Bone marrow (tissue), 2 donors: ENCODE measurements around the gene RAB11FIP2.

Experiments
- DNase-seq, 2 donors: peaks; one replicate each; lab custom pipeline; 2025; lab: John Stamatoyannopoulos, UW

Gene RAB11FIP2

DNA sequence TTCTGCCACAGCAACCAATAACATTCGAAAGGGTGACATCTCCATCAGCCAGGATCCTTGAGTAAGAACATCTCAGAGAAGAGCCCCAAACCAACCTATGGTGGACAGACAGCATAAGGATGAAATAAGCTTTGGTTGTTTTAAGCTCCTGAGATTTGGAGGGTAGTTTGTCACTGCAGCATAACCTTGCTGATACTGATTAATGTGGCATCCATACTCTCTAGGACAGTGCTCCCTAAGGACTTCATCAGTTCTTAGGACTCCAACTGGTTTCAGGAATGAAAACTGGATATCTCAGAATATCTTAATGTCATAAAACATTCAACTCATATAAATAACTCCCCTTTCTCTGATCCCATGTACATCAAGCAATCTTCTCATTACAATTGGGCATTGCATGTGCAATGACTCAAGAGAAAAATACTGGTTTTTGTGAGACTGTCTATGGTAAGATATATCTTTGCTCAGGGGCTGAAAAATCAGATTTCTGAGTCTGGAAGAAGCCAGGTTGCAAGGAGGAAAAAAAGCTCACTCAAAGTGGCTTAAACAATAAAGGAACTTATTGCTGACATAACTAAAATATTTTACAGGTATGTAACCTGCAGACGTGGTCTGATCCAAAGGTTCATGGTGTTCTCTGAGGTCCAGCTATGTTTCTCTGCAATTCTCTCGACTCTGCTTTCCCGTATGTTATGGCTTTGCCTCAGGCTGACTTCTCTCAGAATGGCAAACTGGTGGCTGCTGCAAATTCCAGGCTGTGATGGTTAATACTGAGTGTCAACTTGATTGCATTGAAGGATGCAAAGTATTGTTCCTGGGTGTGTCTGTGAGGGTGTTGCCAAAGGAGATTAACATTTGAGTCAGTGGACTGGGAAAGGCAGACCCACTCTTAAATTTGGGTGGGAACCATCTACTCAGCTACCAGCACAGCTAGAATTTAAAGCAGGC is 65.7 kb downstream of the RAB11FIP2 start:
- DNase-seq = no peak

DNA sequence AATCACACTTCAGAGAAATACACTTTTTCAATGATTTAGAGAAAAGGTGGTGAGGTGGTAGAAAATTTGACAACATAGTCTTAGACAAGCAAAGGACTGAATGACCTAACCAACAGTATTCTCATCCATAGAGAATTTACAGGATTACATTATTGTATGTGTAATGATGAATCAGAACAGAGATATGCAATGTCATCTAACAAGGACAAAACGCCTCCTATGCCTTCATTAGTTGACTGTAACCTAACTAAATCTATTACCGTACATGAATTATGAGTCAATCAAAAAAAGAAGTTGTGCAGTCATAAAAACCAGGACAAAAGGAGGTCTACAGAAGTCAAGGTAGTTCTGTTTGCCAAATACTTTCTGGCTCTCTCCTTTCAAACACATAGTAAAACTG is 66.5 kb downstream of the RAB11FIP2 start:
- no peak for DNase-seq

DNA sequence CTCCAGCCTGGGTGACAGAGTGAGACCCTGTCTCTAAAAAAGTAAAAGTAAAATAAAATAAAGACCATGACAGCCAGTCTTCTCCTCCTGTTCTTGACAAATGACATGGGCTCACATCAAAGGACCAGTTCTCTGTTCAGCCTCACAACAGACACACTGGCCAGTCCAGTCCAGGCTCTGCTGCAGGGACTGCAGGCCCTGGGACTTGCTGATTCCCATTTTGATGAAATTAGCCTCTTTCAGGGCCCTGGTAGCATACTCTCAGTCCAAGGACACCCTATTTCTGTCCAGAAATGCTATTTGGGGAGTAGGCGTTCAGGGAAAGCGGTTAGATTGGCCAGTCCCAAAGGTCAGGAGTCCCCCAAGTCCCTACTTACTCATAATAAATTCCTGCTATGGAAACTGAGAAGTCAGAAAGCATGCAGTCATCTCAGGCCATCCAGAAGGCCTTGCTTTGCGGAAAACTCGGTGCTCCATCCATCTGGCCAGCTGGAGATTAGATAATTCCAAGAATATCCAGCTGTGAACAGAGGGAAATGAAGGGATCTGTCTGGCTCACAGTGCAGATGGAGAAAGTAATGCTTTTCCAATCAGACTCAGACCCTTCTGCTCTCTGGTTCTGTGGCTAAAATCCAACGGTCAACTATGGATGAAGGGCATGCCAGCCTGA is 74.4 kb downstream of the RAB11FIP2 start:
- DNase-seq = no peak

DNA sequence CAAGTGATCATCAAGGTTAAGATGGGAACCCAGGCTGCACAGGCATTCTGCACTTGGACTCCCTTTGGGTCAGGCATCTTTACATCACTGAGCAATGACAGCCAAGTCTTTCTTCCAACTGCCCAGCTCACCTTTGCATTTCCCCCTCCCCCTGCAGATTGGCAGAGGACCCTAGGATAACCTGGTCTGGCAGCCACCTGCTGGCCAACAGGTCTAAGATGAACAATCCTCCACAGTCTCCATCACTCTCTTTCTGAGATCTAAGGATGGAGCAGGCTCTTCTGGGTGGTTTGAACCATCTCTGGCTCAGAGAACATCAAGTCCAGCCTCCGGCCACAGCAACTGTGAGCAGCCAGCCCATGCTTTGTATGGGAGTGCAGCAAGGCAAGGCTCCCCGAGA is 75.8 kb downstream of the RAB11FIP2 start:
- no peak for DNase-seq

DNA sequence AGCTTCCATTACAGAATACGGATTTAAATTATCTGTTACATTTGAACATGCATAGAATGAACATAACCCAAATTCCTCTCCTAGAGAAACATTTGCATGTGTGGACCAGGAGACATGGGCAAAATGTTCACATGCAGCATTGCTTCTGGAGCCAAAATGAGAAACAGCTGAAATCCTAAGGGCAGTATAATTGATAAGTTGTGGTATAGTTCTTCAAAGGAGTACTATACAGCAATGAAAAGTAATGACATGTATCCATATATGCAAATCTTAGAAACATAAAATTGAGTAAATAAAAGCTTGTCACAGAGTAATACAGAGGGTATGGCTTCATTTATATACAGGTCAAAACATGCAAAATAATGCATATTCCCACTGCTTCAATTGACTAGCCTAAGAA is 77.1 kb downstream of the RAB11FIP2 start:
- DNase-seq = no peak

DNA sequence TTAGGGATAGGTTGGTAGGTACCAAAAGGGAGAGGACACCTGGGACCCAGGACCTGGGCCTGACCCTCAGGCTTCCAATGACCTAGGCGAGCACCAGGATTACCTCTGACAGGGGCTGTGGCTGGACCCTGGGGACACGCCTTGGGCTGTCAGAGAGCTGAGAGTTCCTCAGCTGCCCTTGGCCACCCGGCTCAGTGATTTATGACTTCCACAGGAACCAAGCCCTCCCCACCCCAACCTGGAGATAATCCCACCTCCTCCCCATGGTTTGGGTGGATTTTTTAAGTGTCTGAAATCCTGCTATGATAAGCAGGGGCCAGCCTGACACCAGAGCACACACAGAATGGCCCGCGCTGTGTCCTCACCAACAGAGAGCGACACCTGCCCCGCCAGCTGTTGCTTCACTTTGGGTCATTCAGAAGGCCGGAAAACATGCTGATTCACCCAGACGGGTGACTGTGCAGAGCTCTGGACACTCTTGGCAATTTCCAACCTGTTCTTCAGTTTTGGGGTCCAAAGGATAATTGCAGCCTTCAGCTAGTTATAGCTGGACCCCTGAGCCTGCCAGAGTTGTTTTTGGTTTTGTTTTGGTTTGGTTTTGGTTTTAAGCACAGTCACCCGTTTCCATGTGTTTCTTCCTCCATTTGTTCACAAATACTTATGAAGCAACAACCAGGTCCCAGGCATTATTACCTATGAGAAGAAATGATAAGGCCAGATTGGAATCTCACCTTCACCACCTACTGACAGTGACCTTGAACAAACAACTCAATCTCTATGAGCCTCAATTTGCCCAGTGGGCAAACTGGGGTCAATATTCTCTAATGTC is 78.2 kb downstream of the RAB11FIP2 start:
- DNase-seq = no peak

DNA sequence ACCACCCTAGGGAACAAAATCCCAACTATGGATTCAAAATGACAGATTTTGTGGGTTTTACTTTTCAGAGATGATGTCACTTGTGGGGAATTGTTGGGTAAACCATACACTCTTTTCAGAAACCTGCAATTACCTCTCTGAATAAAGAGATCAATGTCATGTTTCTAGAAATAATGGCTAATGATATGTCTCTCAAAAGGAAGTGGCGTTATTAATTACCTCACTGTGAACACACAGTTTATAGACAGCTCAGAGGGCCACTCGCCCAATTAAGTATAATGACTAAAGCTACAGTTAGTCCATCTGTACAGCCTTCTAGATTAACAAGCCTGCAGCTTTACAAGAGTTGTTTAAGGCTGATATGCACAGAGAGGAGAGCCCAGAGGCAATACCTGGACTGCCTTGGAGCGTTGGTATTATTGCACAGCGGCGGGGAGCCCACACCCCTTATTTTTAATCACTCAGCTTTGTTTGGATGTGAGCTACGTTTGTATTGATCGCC is 79.5 kb downstream of the RAB11FIP2 start:
- no peak for DNase-seq

DNA sequence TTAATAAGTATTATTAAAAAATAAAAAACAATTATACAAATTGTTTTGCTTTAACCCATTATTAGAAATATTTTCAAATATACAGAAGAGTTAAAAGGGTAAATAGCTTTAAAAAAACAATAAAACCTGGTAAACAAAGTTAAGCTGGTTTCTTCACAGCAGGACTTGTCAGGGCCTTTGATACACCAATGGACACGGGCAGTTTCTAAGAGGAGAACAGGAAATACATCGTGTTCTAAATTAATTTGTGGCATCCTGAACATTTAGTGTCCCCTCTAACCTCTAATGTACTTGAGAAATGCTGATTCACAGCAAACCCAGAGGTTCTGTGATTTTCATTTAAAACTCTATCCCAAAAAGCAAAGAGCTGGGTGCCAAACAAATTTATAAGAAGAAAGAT is 80.8 kb downstream of the RAB11FIP2 start:
- no peak for DNase-seq

DNA sequence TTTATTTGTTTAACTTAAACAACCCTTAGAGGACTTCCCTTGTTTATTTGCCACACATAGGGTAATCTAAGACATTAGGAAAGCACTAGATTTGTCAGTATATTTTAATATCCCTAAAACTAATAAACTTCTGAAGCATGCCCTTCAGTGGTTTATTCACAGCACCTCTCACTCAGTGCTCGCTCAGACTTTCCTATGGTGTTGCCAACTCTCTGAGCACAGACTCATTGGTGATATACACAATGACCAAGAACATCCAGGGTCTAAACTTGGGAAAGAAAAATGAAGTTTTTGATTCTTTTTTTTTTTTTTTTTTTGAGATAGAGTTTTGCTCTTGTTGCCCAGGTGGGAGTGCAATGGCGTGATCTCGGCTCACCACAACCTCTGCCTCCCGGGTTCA is 82.2 kb downstream of the RAB11FIP2 start:
- no peak for DNase-seq

DNA sequence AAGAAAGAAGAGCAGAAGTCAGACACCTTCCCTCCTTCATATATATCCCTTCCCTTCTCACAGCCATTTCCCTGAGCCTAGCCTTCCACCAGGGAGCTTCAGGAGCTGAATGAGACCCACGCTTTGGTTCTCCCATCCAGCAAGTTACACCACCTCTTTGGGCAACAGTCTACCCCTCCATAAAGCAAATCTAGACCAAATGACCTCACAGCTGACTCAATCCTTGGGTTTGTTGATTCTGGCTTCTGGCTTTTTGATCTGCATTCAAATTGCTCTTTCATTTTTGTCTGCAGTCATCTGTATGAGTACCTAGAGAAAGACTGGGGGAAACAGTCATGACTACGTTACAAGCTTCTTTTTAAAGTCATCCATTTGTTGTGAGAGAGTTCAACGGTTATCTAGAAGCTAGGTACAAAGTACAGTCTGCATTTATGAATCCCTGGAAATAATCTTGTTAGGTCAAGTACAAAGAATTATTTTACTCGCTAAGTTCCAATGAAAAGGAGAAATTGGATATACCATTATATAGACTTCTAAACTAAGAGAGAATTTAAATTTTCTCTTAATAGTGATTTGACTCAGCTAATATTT is 86.3 kb downstream of the RAB11FIP2 start:
- DNase-seq = no peak

DNA sequence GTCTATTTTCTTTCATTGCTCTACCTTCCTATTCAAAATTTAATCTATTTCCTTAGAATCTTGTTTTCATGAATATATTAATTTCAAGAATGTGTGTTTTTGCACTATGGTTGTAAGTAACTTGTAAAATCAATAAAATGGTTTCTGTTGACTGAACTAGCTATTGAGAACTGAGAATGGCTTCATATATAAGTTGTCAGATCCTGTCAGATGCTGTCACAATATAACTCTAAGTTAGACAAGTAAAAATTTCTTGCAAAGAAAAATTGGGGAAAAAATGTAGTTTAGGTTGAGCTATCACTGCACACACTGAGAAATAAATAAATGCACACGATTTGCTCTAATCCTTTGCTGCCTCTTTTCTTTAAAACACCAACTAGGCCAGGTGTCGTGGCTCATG is 89.8 kb downstream of the RAB11FIP2 start:
- no peak for DNase-seq

DNA sequence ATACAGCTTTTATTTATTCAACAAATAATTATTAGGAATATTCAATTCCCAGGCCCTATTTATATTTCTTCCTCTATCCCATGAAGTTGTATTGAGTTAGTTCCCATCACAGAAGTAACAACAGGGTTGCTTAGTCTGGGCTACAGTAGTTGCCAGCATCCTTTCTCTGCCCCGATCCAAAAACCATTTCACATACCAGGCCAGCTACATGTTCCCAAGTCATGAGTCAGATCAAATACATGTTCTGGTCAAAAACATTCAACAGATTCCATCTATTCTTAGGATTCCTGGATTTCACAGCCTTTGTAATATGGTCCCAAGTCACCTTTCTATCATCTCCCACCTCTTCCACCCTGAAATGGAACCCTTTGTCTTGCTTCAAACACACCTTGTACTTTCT is 91.6 kb downstream of the RAB11FIP2 start:
- DNase-seq = no peak
